EH (cell line): ENCODE data around the gene JDP2.

Source experiments
- DNase-seq: peaks from one replicate; pipeline ENCODE4 v3.0.0-alpha.2; 2015; ENCODE audit warnings: low read depth

JDP2 gene

DNA sequence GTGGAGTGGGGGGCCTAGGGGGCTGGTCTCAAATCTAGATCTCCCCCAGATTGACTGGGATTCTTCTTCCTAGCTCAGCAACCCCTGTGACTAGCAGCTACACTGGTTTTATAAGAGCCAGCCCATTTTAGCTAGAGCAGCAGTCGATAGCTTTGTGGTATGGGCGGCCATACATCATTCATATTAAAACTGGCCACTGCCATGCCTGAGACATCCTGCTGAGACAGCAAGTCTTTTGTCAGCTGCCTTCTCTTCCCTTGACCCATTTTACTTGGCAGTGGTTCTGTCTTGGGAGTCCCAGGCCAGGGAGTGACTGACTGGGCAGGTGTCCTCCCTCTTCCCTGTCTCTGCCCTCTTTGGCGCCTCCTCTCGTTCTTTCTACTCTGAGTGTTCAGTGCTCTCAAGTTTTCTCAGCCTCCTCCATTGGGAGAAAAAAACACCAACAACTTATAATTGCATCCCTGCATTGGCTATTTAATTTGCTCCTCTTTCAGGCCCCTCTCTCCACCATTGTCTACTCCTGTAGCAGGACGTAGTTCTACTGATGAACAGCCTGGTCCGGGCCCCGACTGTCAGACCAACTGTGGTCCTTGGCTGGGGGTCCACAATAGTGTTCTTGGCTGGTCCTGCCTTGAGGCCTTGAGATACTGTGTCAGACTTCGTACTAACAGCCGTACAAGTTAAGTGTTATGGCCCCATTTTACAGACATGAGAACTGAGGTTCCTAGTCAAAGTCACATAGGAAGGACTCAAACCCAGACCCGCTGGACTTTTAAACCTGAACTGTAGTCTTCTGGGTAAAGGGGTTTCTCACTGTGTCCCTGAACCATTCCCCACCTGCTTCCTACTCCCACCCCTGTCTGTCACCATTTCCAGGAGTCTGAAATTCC is 18.3 kb upstream of the JDP2 start:
- DNase-seq: no peak

GRCh38 chr14:75411214-75411540 is 16.6 kb upstream of the JDP2 start:
- no peak for DNase-seq

GRCh38 chr14:75413013-75413412 is 14.8 kb upstream of the JDP2 start:
- no peak for DNase-seq

- DNase-seq: peak; percentile 71
These were observed 10.1 kb upstream of the JDP2 start for GRCh38 chr14:75417674-75418073.

DNA sequence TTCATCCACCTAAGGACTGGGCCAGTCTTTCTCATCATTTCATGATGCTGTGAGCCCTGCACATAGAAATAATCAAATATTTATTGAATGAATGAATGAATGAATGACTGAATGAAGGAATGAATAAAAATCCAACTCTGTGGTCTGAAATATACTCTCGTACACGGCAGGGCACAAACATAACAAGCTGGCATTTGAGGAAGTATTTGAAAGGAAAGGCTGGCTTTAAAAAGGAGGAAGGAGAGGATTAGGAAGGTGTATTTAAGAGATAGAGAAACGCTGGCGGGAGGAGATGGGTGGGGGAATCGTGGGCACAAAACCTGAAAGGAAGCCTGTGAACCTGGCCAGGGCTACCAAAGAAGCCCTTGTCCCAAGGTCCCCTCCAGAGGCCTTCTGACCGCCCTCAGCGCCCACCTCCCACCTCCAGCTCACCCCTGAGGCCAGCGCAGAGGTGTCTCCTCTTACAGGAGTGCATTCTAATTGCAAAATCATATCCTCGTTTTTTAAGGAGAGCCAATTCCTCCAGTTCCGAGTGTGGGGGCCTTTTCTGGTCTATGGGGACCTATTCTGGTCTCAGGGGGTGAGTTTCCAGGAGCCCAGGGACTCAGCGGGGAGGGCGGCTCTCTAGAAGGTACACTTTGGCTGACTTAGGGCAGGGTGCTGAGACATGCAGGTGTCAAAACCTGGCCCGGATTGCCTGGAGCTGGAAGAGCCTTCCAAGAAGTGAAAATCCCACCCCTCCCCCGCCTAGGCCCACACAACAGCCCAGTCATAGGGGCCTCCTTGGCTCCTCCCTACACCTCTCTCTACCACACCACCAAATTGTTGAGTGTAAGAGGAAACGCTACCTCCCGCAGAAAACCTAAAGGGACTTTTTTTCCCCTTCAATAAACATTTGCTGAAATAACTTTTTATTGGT is 8.7 kb upstream of the JDP2 start:
- DNase-seq: no peak

DNA sequence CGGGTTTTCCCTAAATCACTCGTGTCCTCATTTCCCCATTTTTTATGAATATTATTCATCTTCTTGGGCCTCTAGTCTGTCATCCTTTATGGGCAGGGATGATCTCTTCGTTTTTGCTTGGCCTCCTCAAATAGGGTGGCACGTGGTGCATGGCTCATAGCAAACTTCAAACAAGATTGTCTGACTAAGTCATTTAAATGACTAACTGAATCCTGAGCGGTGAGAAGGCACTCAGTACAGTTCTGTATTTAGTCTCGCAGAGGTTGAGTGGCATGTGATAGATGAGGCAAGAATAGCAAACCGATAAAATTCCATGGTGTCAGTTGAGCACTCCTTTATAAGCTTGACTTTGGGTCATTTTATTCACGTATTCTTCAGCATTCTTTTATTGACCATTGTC is 5.7 kb upstream of the JDP2 start:
- peak; percentile 73 for DNase-seq

- DNase-seq: no peak
These were observed 3.3 kb upstream of the JDP2 start for GRCh38 chr14:75424496-75424895.

- DNase-seq: no peak
These were observed 2.4 kb upstream of the JDP2 start for GRCh38 chr14:75425446-75425845.

DNA sequence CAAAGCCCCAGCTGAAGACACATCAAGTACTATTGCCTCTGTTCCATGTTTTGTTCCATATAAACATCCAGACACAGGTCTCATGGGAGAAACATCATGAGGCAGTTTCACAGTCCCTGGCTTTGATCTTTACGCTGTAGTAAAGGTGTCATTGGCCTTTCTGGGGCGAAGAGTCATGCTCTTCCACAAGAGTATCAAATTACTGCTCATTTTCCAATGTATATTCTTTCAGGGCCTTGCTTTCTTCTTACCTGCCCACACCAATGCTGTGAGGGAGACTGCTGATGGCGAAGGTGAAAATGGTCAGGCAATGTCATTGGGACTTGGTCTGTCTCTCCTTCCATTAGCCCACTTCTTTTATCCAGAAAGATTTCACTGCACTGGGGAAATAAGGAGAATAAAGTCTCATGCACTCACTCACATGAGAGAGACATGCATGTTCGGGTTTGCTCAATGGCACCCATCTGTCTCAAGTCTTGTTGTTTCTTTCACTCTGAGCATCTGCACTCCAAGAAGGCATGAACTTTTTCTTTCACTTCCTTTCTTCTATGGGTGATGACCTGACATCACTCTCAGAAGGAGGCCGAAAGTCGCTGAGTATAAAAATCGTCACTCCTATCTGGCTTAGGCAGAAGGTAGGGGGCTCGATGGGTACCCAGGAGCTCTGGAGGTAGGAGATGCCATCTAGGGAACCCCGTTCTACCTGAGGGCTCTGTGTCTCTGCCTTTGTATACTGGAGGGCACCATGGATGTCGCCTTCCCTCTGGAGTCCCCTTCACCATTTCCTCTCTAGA is 1.3 kb upstream of the JDP2 start:
- no peak for DNase-seq

DNA sequence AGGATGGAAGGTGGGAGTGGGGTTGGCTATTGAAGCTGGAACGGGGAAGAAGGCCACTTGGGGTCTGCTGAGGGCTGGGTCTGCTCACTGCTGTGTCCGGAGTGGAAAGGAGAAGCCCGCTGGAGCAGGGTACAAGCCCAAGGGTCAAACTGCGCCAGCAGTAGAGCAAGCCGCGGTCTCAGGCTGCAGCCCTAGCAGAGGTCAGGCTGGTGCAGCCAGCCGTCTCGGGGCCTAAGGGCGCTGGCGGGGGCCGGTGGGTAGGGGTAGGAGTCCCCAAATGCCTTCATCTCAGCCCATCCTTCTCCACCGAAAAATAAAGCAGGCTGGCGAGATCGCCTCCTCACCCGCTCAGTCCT is 718 bp upstream of the JDP2 start:
- no peak for DNase-seq

- peak; percentile 54 for DNase-seq
These were observed 645 bp downstream of the JDP2 start for GRCh38 chr14:75428230-75429104.

DNA sequence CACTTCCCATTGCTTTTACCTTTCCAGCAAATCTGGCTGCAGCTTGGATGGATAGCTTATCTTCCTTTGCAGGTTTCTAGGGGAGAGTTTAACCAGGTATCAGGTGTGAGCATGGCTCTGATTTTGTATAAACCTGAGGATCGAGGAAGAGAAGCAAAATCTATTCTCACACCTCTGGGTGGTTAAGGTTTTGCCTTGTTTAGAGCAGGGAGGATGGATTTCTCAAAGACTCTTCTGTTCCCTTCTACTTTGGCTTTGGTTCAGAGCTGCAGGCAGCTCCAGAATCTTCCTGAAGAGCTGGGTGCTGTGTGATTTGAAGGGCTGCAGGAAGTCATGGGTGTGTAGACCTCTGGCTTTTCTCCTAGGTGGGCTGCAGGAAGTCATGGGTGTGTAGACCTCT is 1.7 kb downstream of the JDP2 start:
- DNase-seq: no peak

DNA sequence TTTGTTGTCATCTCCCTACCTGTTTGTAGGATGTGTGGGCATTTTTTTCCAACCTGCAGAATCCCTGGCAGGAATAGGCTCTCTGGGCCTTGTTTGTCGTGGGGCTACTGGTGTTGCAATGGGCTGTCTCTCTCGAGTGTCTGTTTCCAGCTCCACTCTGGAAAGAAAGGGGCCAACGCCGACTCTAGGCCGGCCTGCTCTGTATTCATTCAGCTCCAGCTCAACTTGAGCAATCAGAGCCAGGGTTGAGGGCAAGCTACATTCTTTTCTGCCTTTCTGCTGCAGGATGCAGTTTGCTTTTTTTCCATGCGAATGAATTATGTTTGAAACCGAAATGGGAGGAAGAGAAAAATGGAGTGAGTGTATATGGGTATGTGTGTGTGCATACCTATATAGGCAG is 2.3 kb downstream of the JDP2 start:
- DNase-seq: peak; percentile 47

DNA sequence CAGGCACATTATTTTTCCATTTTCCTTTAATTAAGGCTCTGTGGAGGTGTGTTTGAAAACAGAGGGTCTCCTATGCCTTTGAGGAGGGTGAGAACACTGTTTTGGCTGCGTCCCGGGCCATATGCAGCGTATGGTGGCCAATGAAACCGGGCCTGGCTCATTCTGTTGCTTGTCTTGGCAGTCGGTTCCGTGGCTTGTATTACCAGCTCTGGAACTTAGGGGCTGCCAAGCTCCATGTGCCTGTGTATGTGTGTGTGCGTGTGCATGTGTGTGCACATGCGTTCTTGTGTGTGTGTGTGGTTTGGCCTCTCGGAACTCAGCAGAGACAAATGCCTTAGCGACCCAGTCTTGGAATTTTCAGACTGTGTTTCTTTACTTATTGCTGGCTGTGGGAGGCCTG is 2.7 kb downstream of the JDP2 start:
- no peak for DNase-seq

DNA sequence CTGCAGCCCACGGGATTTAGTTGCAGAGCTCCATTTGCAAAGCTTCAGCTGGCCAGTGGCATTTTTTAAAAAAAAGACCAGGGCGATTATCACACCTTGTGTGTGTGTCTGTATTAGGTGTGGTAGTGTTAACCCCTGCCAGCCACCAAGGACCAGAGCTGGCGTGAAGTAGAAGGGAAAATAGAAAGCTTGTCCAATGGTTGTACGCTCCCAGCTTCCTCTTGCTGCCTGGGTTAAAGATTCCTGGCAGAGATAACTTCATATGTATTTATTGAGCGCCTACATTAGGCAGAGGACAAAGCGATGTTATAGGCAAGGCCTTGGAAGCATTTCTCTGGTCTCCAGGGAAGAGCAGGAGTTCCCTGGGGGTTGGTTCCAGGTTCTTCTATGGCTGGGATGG is 3.2 kb downstream of the JDP2 start:
- no peak for DNase-seq

- no peak for DNase-seq
These were observed 4.0 kb downstream of the JDP2 start for GRCh38 chr14:75431827-75432226.

DNA sequence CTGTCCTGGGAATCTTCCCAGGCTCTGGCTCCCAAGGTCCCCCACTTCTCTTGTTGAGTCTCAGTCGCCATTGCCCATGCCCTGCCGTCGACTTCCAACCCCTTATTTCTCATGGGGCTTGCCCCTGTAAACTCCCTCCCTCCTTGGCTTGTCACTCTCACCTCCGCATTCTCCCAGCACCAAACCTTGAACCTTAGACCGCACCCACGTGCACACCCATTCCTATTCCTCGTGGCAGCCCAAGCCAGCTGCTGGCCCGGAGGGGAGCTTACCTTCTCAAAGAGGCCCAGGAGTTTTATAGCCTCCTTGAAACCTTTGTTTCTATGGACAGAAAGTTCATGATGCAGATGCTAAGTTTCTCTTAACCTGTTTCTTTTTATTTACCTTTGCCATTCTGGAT is 4.6 kb downstream of the JDP2 start:
- no peak for DNase-seq

- peak; percentile 44 for DNase-seq
These were observed 5.8 kb downstream of the JDP2 start for GRCh38 chr14:75433631-75434071.

- no peak for DNase-seq
These were observed 6.5 kb downstream of the JDP2 start for GRCh38 chr14:75434138-75434889.

DNA sequence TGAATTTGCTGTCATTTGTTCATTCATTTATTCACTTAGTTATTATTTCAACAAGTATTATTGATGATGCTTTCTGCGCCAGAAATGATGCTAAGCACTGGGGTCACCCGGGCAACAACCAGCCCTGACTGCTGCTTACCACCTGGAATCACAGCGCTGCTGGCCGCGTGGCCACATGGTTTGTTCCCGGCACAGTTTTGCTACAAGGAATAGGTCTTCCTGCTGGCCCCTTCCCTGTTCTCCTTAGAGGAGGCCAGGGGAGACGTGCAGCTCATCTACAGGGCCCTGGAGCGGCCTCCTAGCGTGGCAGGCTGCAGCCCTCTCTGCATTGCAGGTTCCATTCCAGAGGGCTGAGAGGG is 7.0 kb downstream of the JDP2 start:
- DNase-seq: no peak

GRCh38 chr14:75435473-75435872 is 7.7 kb downstream of the JDP2 start:
- no peak for DNase-seq
